GM19455 (cell line): ENCODE data around the gene USP17L26.
"Not testable (repeated sequence)": the region's sequence is repeated elsewhere in the genome, so short reads cannot be mapped to it uniquely, and the experiment has no call there.

Experiments used
- ATAC-seq: cut with Tn5 transposase; IDR thresholded peaks from one replicate; pipeline ENCODE4 v1.9.1; 2021; ENCODE audit not compliant: unreplicated experiment

USP17L26 gene

GRCh38 chr4:9334358-9334757, at the start of gene USP17L26:
USP17L26 (plus strand) TSS chr4:9334658; CDS start chr4:9334658, 0 bp downstream.
- ATAC-seq: not testable (repeated sequence)

GRCh38 chr4:9324191-9324590, 10.3 kb upstream of the USP17L26 start:
- ATAC-seq: not testable (repeated sequence)

DNA sequence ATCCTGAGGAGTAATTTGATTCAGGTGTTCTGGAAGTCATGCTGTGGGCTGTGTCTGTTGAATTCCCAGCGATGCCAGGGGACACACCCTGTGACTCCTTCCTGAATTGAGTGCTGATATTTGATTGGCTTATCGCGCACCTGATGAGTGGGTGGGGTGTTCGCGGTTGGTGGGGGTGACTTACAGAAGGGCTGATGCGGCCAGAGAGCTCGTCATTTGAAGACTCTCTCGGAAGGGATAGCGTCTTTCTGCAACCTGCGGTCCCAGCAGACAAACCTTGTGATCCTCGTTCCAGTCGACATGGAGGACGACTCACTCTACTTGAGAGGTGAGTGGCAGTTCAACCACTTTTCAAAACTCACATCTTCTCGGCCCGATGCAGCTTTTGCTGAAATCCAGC, 9.6 kb upstream of the USP17L26 start, which contains the start of gene USP17L24:
Gene USP17L24, plus strand, starts transcription at position 301 of the 400 bp plus-strand sequence. Its CDS starts 0 bp downstream, at position 301.
- not testable (repeated sequence) for ATAC-seq

DNA sequence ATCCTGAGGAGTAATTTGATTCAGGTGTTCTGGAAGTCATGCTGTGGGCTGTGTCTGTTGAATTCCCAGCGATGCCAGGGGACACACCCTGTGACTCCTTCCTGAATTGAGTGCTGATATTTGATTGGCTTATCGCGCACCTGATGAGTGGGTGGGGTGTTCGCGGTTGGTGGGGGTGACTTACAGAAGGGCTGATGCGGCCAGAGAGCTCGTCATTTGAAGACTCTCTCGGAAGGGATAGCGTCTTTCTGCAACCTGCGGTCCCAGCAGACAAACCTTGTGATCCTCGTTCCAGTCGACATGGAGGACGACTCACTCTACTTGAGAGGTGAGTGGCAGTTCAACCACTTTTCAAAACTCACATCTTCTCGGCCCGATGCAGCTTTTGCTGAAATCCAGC, 4.8 kb upstream of the USP17L26 start, which contains the start of gene USP17L25:
Gene USP17L25, plus strand, starts transcription at position 301 of the 400 bp plus-strand sequence. Its CDS starts 0 bp downstream, at position 301.
- ATAC-seq: not testable (repeated sequence)

GRCh38 chr4:9339103-9339502, 4.6 kb downstream of the USP17L26 start, which contains the start of gene USP17L5:
USP17L5 (plus strand) TSS chr4:9339403; CDS start chr4:9339403, 0 bp downstream.
- not testable (repeated sequence) for ATAC-seq

DNA sequence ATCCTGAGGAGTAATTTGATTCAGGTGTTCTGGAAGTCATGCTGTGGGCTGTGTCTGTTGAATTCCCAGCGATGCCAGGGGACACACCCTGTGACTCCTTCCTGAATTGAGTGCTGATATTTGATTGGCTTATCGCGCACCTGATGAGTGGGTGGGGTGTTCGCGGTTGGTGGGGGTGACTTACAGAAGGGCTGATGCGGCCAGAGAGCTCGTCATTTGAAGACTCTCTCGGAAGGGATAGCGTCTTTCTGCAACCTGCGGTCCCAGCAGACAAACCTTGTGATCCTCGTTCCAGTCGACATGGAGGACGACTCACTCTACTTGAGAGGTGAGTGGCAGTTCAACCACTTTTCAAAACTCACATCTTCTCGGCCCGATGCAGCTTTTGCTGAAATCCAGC, 9.4 kb downstream of the USP17L26 start, which contains the start of gene USP17L27:
Gene USP17L27, plus strand, starts transcription at position 301 of the 400 bp plus-strand sequence. Its CDS starts 0 bp downstream, at position 301.
- not testable (repeated sequence) for ATAC-seq

GRCh38 chr4:9348593-9348992, 14.1 kb downstream of the USP17L26 start, which contains the start of gene USP17L28:
USP17L28 (plus strand) TSS chr4:9348893; CDS start chr4:9348893, 0 bp downstream.
- not testable (repeated sequence) for ATAC-seq

- not testable (repeated sequence) for ATAC-seq
These were observed 16.4 kb downstream of the USP17L26 start for GRCh38 chr4:9350866-9351265.

- not testable (repeated sequence) for ATAC-seq
These were observed 18.9 kb downstream of the USP17L26 start, which contains the start of gene USP17L29 for GRCh38 chr4:9353338-9353737. USP17L29 (plus strand) TSS chr4:9353638; CDS start chr4:9353638, 0 bp downstream.

GRCh38 chr4:9362829-9363228, 28.4 kb downstream of the USP17L26 start, which contains the start of gene USP17L30:
USP17L30 (plus strand) TSS chr4:9363129; CDS start chr4:9363129, 0 bp downstream.
- ATAC-seq: not testable (repeated sequence)

DNA sequence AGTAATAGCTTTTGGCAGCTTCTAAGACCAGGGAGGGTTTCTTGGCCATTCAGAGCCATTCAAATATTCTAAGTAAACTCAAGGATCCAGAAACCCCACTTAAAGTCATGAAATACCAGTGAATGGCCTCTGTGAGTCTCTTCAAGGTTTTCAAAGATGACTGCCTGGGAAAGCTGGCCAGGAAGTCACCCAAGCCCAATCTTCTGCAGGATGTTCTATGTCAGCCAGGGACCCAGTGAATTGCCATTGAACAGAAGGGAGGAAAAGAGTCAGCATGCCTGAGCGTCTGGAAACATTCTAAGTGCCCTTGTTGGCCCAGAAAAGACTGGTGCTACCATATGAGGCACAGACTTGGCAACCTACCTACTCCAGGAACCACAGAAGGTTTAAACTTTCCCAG, 45.4 kb downstream of the USP17L26 start:
- not testable (repeated sequence) for ATAC-seq

- ATAC-seq: not testable (repeated sequence)
These were observed 46.6 kb downstream of the USP17L26 start for GRCh38 chr4:9381012-9381534.

GRCh38 chr4:9384126-9384525, 49.7 kb downstream of the USP17L26 start:
- ATAC-seq: no peak
